ENCODE data around the gene RNASET2. TPM values are rescaled to one million over a fixed set of nuclear protein-coding genes. Genes with fewer than 3 reads are reported as not detected.

RNASET2 gene
- total and polyA plus RNA-seq, 2 of the 13 experiments (the other 11 are each of a cell fraction or from before 2014, with no cell fraction given), result 44.6 to 597 TPM

- peak; percentile 76; the same call in 1 of the 2 replicates for TF ChIP-seq KIAA2018 (CRISPR knock-in tag; IDR thresholded peaks at IDR 0.05; ENCODE audit: borderline replicate concordance)
- TF ChIP-seq HDAC2 (CRISPR knock-in tag; IDR thresholded peaks at IDR 0.05), result peak; percentile 87
- 0 out of 2 replicates have a peak, but pooled peaks have one; percentile 27 for TF ChIP-seq ZIK1 (CRISPR knock-in tag; IDR thresholded peaks at IDR 0.05; ENCODE audit: borderline replicate concordance, low read depth)
- TF ChIP-seq ZNF546 (CRISPR knock-in tag; conservative IDR thresholded peaks at IDR 0.05), result peak; percentile 49; the same call in 1 of the 2 replicates
- no peak for TF ChIP-seq SP2 (CRISPR knock-in tag; IDR thresholded peaks at IDR 0.05)
- no peak for TF ChIP-seq CCAR2 (optimal IDR thresholded peaks at IDR 0.05; ENCODE audit: low read depth, low read length)
- TF ChIP-seq SKI (IDR thresholded peaks at IDR 0.05; ENCODE audit: partially characterized antibody), result no peak
- TF ChIP-seq SIN3A (IDR thresholded peaks at IDR 0.05; ENCODE audit: borderline replicate concordance, low read depth, low read length), result 0 out of 2 replicates have a peak, but pooled peaks have one; percentile 36
- TF ChIP-seq NCOA2 (CRISPR knock-in tag; IDR thresholded peaks at IDR 0.05), result peak; percentile 54; the same call in 1 of the 2 replicates
- no peak for TF ChIP-seq MAFG (CRISPR knock-in tag; IDR thresholded peaks at IDR 0.05)
- TF ChIP-seq ZNF562 (CRISPR knock-in tag; IDR thresholded peaks at IDR 0.05; ENCODE audit: borderline replicate concordance), result no peak
- TF ChIP-seq TCF7L2 (IDR thresholded peaks at IDR 0.05; ENCODE audit: low read depth, low read length), result no peak
Measured at GRCh38 chr6:166957087-166957804, 896 bp upstream of the RNASET2 start (continued).

Data from HepG2 (cell line).